Myocyte (in vitro differentiated cells): ENCODE measurements around the gene SPIRE1. TPM values are rescaled to one million over a fixed set of nuclear protein-coding genes. Genes with fewer than 3 reads are reported as not detected.

Experiments used
- DNase-seq: peaks from one replicate; pipeline ENCODE4 v3.0.0-alpha.2; 2012; ENCODE audit warnings: low read depth
- total RNA-seq: library from RNA; depleted of rRNA; stranded (reverse); fragments of >200 nt; gene quantifications from 2 replicates; pipeline ENCODE4 v1.2.3, GENCODE V29; 2014

The SPIRE1 gene
- total RNA-seq, 1 donor from 2014 or later = 53.9 TPM

GRCh38 chr18:12455496-12455895 is 202.4 kb downstream of the SPIRE1 start:
- DNase-seq = no peak

GRCh38 chr18:12452784-12453183 is 205.1 kb downstream of the SPIRE1 start:
- no peak for DNase-seq

- DNase-seq = no peak
Observed at GRCh38 chr18:12451428-12451827, 206.5 kb downstream of the SPIRE1 start.

GRCh38 chr18:12449051-12449785 is 208.7 kb downstream of the SPIRE1 start:
- DNase-seq = no peak

GRCh38 chr18:12445554-12445953 is 212.4 kb downstream of the SPIRE1 start:
- DNase-seq = no peak

- no peak for DNase-seq
Observed at GRCh38 chr18:12443551-12443950, 214.4 kb downstream of the SPIRE1 start.

GRCh38 chr18:12442946-12443345 is 215.0 kb downstream of the SPIRE1 start:
- DNase-seq = no peak

- DNase-seq = no peak
Observed at GRCh38 chr18:12441475-12442034, 216.4 kb downstream of the SPIRE1 start.

GRCh38 chr18:12438257-12438656 is 219.7 kb downstream of the SPIRE1 start:
- DNase-seq = no peak

GRCh38 chr18:12435867-12436266 is 222.0 kb downstream of the SPIRE1 start:
- DNase-seq = no peak

GRCh38 chr18:12434541-12434929 is 223.4 kb downstream of the SPIRE1 start:
- DNase-seq = no peak

GRCh38 chr18:12433829-12434540 is 223.9 kb downstream of the SPIRE1 start:
- no peak for DNase-seq

- DNase-seq = no peak
Observed at GRCh38 chr18:12432881-12433280, 225.0 kb downstream of the SPIRE1 start.

GRCh38 chr18:12432196-12432595 is 225.7 kb downstream of the SPIRE1 start:
- no peak for DNase-seq

GRCh38 chr18:12431561-12431960 is 226.3 kb downstream of the SPIRE1 start:
- DNase-seq = no peak

- no peak for DNase-seq
Observed at GRCh38 chr18:12430137-12430990, 227.5 kb downstream of the SPIRE1 start.

- DNase-seq = no peak
Observed at GRCh38 chr18:12429556-12429955, 228.4 kb downstream of the SPIRE1 start.

GRCh38 chr18:12428923-12429322 is 229.0 kb downstream of the SPIRE1 start:
- no peak for DNase-seq

GRCh38 chr18:12426924-12427323 is 231.0 kb downstream of the SPIRE1 start:
- DNase-seq = no peak

GRCh38 chr18:12424252-12424651 is 233.7 kb downstream of the SPIRE1 start:
- no peak for DNase-seq

- DNase-seq = no peak
Observed at GRCh38 chr18:12423820-12424219, 234.1 kb downstream of the SPIRE1 start.

- DNase-seq = no peak
Observed at GRCh38 chr18:12423393-12423792, 234.5 kb downstream of the SPIRE1 start.
